ENCODE results near the gene SLC34A1. TPM values are rescaled to one million over a fixed set of nuclear protein-coding genes. Genes with fewer than 3 reads are reported as not detected.
A peak's percentile ranks its signal among the peaks of the same experiment; 100 is the strongest.

The SLC34A1 gene
- total RNA-seq, 2 experiments from 2014 or later: 1.4 to 1.5 TPM

- no peak overlapping the region for H3K4me3 Mint-ChIP-seq
Measured at GRCh38 chr5:177382423-177383029, 1.7 kb upstream of the SLC34A1 start.

DNA sequence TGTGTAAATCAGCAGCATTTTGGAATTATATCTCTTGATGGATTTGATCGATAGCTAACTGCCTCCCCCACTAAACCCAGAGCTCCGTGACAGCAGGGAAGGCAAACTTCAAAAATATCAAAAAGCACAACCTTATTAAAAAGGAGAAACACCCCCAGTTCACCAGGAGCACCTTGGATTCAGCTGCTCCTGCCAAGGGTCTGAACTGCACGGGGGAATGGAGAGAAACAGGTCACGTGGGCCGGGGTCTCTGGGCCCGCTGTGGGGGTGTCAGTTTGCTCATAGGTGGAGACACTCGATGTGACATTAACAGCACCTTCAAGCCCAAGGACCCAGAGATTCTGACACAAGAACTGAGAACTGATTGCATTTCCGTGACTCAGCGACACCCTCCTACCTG lies 1.1 kb upstream of the SLC34A1 start:
- no peaks in the 10 kb centered on the region for H3K9me3 Mint-ChIP-seq
- no peak for DNase-seq
- no peak overlapping the region for H3K4me3 Mint-ChIP-seq
- CTCF ChIA-PET: interaction anchor here (0.6 to 2.3 kb wide), 6 partner anchors 14 to 185 kb away, joined by 3 to 8 read pairs (median 5); no protein-coding TSS in a partner anchor
- no peak overlapping the region for H3K27ac Mint-ChIP-seq
- peaks cover 37% of the 10 kb centered on the region for H3K4me1 Mint-ChIP-seq
- H3K36me3 Mint-ChIP-seq (ENCODE audit: low read depth): no peaks in the 10 kb centered on the region
- H3K27me3 Mint-ChIP-seq: peaks cover 9% of the 10 kb centered on the region
- POLR2A ChIA-PET: interaction anchor here (1.0 to 1.9 kb wide), 2 partner anchors 14 to 25 kb away, joined by 3 to 4 read pairs; partner anchors contain the start of gene RGS14

More at GRCh38 chr5:177382423-177383029, 1.7 kb upstream of the SLC34A1 start:
- DNase-seq: no peak
- no peak overlapping the region for H3K27ac Mint-ChIP-seq
- ChIA-PET POLR2A (interaction anchor here (0.7 to 1.9 kb wide), 4 partner anchors 12 to 45 kb away, joined by 3 to 4 read pairs (median 3); partner anchors contain the start of gene RGS14), CTCF (interaction anchor here (1.0 to 2.3 kb wide), 5 partner anchors 13 to 74 kb away, joined by 3 to 8 read pairs (median 6); no protein-coding TSS in a partner anchor)
- peaks cover 34% of the 10 kb centered on the region for H3K4me1 Mint-ChIP-seq
- H3K36me3 Mint-ChIP-seq (ENCODE audit: low read depth): no peaks in the 10 kb centered on the region
- H3K9me3 Mint-ChIP-seq: no peaks in the 10 kb centered on the region
- peaks cover 9% of the 10 kb centered on the region for H3K27me3 Mint-ChIP-seq

DNA sequence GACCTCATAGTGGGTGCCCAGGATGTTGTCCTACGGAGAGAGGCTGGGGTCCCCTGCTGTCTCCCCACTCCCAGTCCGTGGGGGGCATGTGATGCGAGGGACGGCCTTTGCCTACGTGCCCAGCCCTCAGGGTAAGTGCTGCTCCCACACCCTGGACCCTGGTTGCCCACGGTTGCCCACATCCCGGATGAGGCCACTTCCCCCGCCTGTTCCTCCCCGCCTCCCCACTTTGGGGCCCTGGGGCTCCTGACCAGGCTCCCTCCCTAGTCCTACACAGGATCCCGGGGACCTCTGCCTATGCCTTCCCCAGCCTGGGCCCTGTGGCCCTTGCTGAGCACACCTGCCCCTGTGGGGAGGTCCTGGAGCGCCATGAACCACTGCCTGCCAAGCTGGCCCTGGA lies 1.5 kb downstream of the SLC34A1 start:
- DNase-seq: no peak
- ChIA-PET CTCF (interaction anchor here (0.8 to 2.3 kb wide), 3 partner anchors 18 to 72 kb away, joined by 3 to 6 read pairs (median 3); no protein-coding TSS in a partner anchor), POLR2A (interaction anchor here (0.6 to 1.7 kb wide), 2 partner anchors 46 to 73 kb away, joined by 3 to 5 read pairs; no protein-coding TSS in a partner anchor)
- H3K4me1 Mint-ChIP-seq: peaks cover 50% of the 10 kb centered on the region
- no peak overlapping the region for H3K4me3 Mint-ChIP-seq
- H3K27me3 Mint-ChIP-seq: peaks cover 9% of the 10 kb centered on the region
- no peaks in the 10 kb centered on the region for H3K36me3 Mint-ChIP-seq (ENCODE audit: low read depth)
- H3K27ac Mint-ChIP-seq: no peak overlapping the region
- H3K9me3 Mint-ChIP-seq: no peaks in the 10 kb centered on the region

DNA sequence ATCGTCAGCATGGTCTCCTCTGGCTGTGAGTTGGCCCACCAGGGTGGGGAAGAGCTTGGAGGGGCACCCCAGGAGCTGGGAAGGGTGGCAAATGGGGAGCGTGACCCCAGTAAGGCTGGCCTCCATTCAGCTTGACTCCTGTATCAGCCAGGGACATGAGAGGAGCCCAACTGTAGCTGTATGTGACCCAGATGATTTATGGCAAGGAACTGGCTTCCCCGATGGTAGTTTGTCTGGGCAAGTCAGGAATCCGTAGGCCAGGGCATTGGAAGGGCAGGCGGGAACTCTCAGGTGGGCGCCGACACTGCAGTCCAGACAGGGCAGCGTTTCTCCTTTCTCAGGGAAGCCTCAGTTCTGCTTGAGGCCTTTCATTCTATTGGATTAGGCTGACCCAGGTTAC lies 2.3 kb downstream of the SLC34A1 start:
- Mint-ChIP-seq H3K4me3 (no peak overlapping the region), H3K9me3 (no peaks in the 10 kb centered on the region), H3K4me1 (peaks cover 55% of the 10 kb centered on the region), H3K27me3 (peaks cover 9% of the 10 kb centered on the region), H3K36me3 (ENCODE audit: low read depth) (no peaks in the 10 kb centered on the region), H3K27ac (no peak overlapping the region)
- no peak for DNase-seq
- POLR2A ChIA-PET: interaction anchor here (1.7 kb wide), 1 partner anchor 74 kb away, joined by 5 read pairs; no protein-coding TSS in a partner anchor
- CTCF ChIA-PET: interaction anchor here (0.5 to 2.3 kb wide), 5 partner anchors 17 to 71 kb away, joined by 3 to 6 read pairs (median 3); no protein-coding TSS in a partner anchor

DNA sequence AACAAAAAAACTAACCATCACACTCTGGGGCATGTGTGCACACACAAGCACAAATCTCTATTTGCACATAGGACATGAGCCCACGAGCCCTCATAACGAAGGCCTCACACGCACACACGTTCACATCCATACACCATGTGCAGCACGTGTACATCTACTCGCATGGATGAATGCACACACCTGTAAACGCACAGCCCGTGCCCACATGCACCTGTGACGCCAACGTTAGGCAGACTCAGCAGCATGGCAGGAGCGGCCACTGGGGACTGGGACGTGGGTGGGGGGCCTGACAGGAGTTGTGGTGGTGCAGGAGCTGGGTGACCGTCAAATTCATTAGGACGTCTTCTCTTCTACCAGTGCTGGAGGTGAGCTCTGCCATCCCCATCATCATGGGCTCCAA lies 3.2 kb downstream of the SLC34A1 start:
- ChIA-PET CTCF (interaction anchor here (2.3 kb wide), 1 partner anchor 16 kb away, joined by 6 read pairs; no protein-coding TSS in a partner anchor), POLR2A (interaction anchor here (1.7 to 2.8 kb wide), 2 partner anchors 75 to 110 kb away, joined by 5 to 7 read pairs; partner anchors contain the start of gene PDLIM7)
- no peak overlapping the region for H3K27ac Mint-ChIP-seq
- H3K4me1 Mint-ChIP-seq: peaks cover 53% of the 10 kb centered on the region
- peaks cover 6% of the 10 kb centered on the region for H3K27me3 Mint-ChIP-seq
- H3K4me3 Mint-ChIP-seq: no peak overlapping the region
- DNase-seq: no peak
- H3K9me3 Mint-ChIP-seq: no peaks in the 10 kb centered on the region
- H3K36me3 Mint-ChIP-seq (ENCODE audit: low read depth): no peaks in the 10 kb centered on the region

GRCh38 chr5:177388521-177389052 lies 4.4 kb downstream of the SLC34A1 start:
- Mint-ChIP-seq H3K9me3 (no peaks in the 10 kb centered on the region), H3K4me3 (peak overlapping the region; percentile 37), H3K27ac (peak overlapping the region; percentile 94), H3K4me1 (peaks cover 49% of the 10 kb centered on the region), H3K36me3 (ENCODE audit: low read depth) (no peaks in the 10 kb centered on the region), H3K27me3 (peaks cover 5% of the 10 kb centered on the region)
- POLR2A ChIA-PET: interaction anchor here (1.0 to 6.1 kb wide), 21 partner anchors 10 to 127 kb away, joined by 3 to 82 read pairs (median 13); partner anchors contain the start of genes GRK6, LMAN2, MXD3 and PDLIM7
- CTCF ChIA-PET: interaction anchor here (1.3 to 6.6 kb wide), 20 partner anchors 10 to 275 kb away, joined by 3 to 215 read pairs (median 23); partner anchors contain the start of genes GRK6, LMAN2, PDLIM7 and PFN3
- no peak for DNase-seq

GRCh38 chr5:177389241-177390169 lies 5.3 kb downstream of the SLC34A1 start:
- H3K9me3 Mint-ChIP-seq: no peaks in the 10 kb centered on the region
- CTCF ChIA-PET: interaction anchor here (0.8 to 6.6 kb wide), 41 partner anchors 9 to 816 kb away, joined by 3 to 215 read pairs (median 9); partner anchors contain the start of genes DDX41, F12, GRK6 and LMAN2
- H3K4me1 Mint-ChIP-seq: peaks cover 46% of the 10 kb centered on the region
- POLR2A ChIA-PET: interaction anchor here (0.7 to 6.1 kb wide), 31 partner anchors 11 to 276 kb away, joined by 3 to 82 read pairs (median 5); partner anchors contain the start of genes GRK6, LMAN2, MXD3 and PDLIM7
- H3K36me3 Mint-ChIP-seq (ENCODE audit: low read depth): no peaks in the 10 kb centered on the region
- peak overlapping the region; percentile 37 for H3K4me3 Mint-ChIP-seq
- peaks cover 3% of the 10 kb centered on the region for H3K27me3 Mint-ChIP-seq
- H3K27ac Mint-ChIP-seq: peak overlapping the region; percentile 94
- DNase-seq: peak; percentile 64

- Mint-ChIP-seq H3K9me3 (no peaks in the 10 kb centered on the region), H3K27me3 (no peaks in the 10 kb centered on the region), H3K4me1 (peaks cover 41% of the 10 kb centered on the region), H3K4me3 (peak overlapping the region; percentile 52), H3K36me3 (ENCODE audit: low read depth) (no peaks in the 10 kb centered on the region), H3K27ac (peak overlapping the region; percentile 94)
- ChIA-PET POLR2A (interaction anchor here (0.6 to 6.1 kb wide), 27 partner anchors 13 to 277 kb away, joined by 3 to 82 read pairs (median 6); partner anchors contain the start of genes GRK6, LMAN2, MXD3 and PDLIM7), CTCF (interaction anchor here (0.6 to 6.6 kb wide), 37 partner anchors 12 to 278 kb away, joined by 3 to 215 read pairs (median 9); partner anchors contain the start of genes GRK6, LMAN2, PDLIM7 and PFN3)
- DNase-seq: peak; percentile 89
Measured at GRCh38 chr5:177390363-177391300, 6.4 kb downstream of the SLC34A1 start.

DNA sequence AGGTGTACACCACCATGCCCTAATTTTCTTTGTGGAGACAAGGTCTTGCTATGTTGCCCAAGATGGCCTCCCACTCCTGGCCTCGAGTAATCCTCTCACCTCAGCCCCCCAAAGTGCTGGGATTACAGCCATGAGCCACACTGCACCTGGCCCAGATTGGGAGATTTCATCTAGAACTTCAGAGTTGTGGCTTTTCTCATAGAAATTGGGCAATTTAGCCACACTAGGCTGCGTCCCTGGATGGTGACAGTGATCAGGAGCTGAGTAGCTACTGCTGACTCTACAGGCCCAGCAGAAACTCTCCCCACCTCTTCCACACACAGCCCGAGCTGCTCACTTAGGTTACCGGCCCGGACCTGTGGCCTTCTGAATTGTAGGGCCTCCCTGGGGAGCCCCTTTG lies 8.5 kb downstream of the SLC34A1 start:
- ChIA-PET CTCF (interaction anchor here (0.9 to 6.6 kb wide), 5 partner anchors 11 to 63 kb away, joined by 3 to 215 read pairs (median 3); partner anchors contain the start of gene PFN3), POLR2A (interaction anchor here (1.2 to 6.1 kb wide), 5 partner anchors 9 to 61 kb away, joined by 5 to 82 read pairs (median 7); partner anchors contain the start of gene PRR7)
- DNase-seq: no peak
- H3K27ac Mint-ChIP-seq: no peak overlapping the region
- peaks cover 36% of the 10 kb centered on the region for H3K4me1 Mint-ChIP-seq
- H3K36me3 Mint-ChIP-seq (ENCODE audit: low read depth): no peaks in the 10 kb centered on the region
- no peak overlapping the region for H3K4me3 Mint-ChIP-seq
- H3K9me3 Mint-ChIP-seq: no peaks in the 10 kb centered on the region
- H3K27me3 Mint-ChIP-seq: no peaks in the 10 kb centered on the region

DNA sequence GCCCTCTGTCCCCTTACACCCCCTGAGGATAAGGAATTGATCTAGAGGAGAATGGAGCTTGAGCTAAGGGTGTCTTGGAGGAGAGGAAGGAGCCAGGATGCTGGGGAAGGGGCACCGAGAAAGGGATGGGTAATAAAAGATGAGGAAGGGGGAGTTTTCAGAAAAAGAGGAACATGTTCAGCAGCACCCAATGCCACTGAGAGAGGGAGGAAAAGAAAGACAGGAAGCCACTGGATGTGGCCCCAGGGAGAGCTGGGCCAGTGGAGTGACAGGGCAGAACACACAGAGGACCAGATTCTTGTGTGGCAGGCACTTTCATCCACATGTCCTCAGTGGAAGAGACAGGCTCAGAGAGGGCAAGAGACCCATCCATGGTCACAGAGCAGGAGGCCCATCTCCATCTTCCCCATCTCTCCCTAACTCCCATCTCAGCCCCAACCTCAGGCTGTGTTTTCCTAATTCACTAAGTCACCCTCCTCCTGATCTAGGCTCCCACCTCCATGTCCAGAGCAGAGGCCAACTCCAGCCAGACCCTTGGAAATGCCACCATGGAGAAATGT lies 9.1 kb downstream of the SLC34A1 start:
- Mint-ChIP-seq H3K9me3 (no peaks in the 10 kb centered on the region), H3K4me3 (no peak overlapping the region), H3K4me1 (peaks cover 32% of the 10 kb centered on the region), H3K27me3 (no peaks in the 10 kb centered on the region), H3K36me3 (ENCODE audit: low read depth) (no peaks in the 10 kb centered on the region), H3K27ac (no peak overlapping the region)
- POLR2A ChIA-PET: interaction anchor here (1.2 to 6.1 kb wide), 5 partner anchors 9 to 60 kb away, joined by 5 to 82 read pairs (median 7); partner anchors contain the start of gene PRR7
- no peak for DNase-seq
- CTCF ChIA-PET: interaction anchor here (0.9 to 6.6 kb wide), 5 partner anchors 10 to 62 kb away, joined by 3 to 215 read pairs (median 3); partner anchors contain the start of gene PFN3

Measured in activated CD4-positive, alpha-beta memory T cell treated with anti-CD3 and anti-CD28 coated beads, Interleukin-2, amount 10 ng/mL, durations not matched to agents 7 days and 5 days (primary cell).